Right renal pelvis (tissue), 4 donors: ENCODE measurements around the gene ESPN. TPM values are rescaled to one million over a fixed set of nuclear protein-coding genes. Genes with fewer than 3 reads are reported as not detected.
"Not testable (repeated sequence)": the region's sequence is repeated elsewhere in the genome, so short reads cannot be mapped to it uniquely, and the experiment has no call there.

ENCODE experiments used
- DNase-seq, 4 donors: peaks; one replicate each; pipeline ENCODE4 v3.0.0-alpha.2; 2013; ENCODE audit warnings: low read depth in 4 of 4, low spot score in 3 of 4, missing footprints in 1 of 4
- polyA plus RNA-seq, 4 donors: library from polyadenylated mRNA; unstranded; fragments of 120-200 nt; gene quantifications; one replicate each; pipeline ENCODE4 v1.2.1, GENCODE V29; 2013; ENCODE audit not compliant: insufficient read length in 4 of 4

The ESPN gene
- polyA plus RNA-seq, 4 donors, result 10.1 to 21.6 (median 16.9) TPM

GRCh38 chr1:6447016-6447817 lies 22.6 kb downstream of the ESPN start:
- no peak for DNase-seq

GRCh38 chr1:6447818-6448748 lies 23.5 kb downstream of the ESPN start:
- DNase-seq, result no peak

GRCh38 chr1:6448749-6449631 lies 24.4 kb downstream of the ESPN start:
- no peak for DNase-seq

GRCh38 chr1:6450005-6450450 lies 25.5 kb downstream of the ESPN start:
- no peak for DNase-seq

- DNase-seq, result not testable (repeated sequence)
Measured at GRCh38 chr1:6450486-6450885, 25.9 kb downstream of the ESPN start.

GRCh38 chr1:6450943-6451373 lies 26.4 kb downstream of the ESPN start:
- DNase-seq, result no peak

GRCh38 chr1:6453895-6454855 lies 29.6 kb downstream of the ESPN start:
- DNase-seq, result not testable (repeated sequence)

- DNase-seq, result no peak
Measured at GRCh38 chr1:6454856-6455751, 30.5 kb downstream of the ESPN start.

GRCh38 chr1:6455752-6456520 lies 31.4 kb downstream of the ESPN start:
- not testable (repeated sequence) for DNase-seq

GRCh38 chr1:6456800-6457466 lies 32.4 kb downstream of the ESPN start:
- no peak for DNase-seq

GRCh38 chr1:6459850-6460265 lies 35.3 kb downstream of the ESPN start:
- DNase-seq, result no peak

- DNase-seq, result no peak
Measured at GRCh38 chr1:6460301-6461050, 35.9 kb downstream of the ESPN start.

GRCh38 chr1:6461051-6461530 lies 36.5 kb downstream of the ESPN start:
- no peak for DNase-seq

- DNase-seq, result no peak
Measured at GRCh38 chr1:6461538-6462411, 37.2 kb downstream of the ESPN start.
